ENCODE data around the gene TRIM39.

GRCh38 chr6:30341218-30341617, 14.5 kb downstream of the TRIM39 start:
- TF ChIP-seq POLR2AphosphoS5 (IDR thresholded peaks at IDR 0.05; ENCODE audit: low read depth) (no peak), CTCF (IDR thresholded peaks at IDR 0.05; ENCODE audit: insufficient read depth, low read length) (no peak), GABPA (IDR thresholded peaks at IDR 0.05; ENCODE audit: low read depth) (no peak), REST (IDR thresholded peaks at IDR 0.05; ENCODE audit: insufficient replicate concordance, low read depth) (no peak)
